Lung (tissue), 12 donors: Measurements from ENCODE around the gene A1CF. TPM values are rescaled to one million over a fixed set of nuclear protein-coding genes. Genes with fewer than 3 reads are reported as not detected.

Experiments
- ATAC-seq: fragments of 200-7000 bp; cut with Tn5 transposase; one replicate; pipeline ENCODE4 v1.9.1; 2020; ENCODE audit warnings: moderate number of reproducible peaks; ENCODE audit not compliant: insufficient read depth, low FRiP score
- DNase-seq, 3 donors: peaks; one replicate each; pipeline ENCODE4 v3.0.0-alpha.2; 2013 to 2017
- H3K27ac ChIP-seq, 2 donors: one replicate each; pipeline ENCODE4 v1.5.1; 2013; ENCODE audit warnings: mild to moderate bottlenecking in 2 of 2, moderate library complexity in 2 of 2, control low read depth in 1 of 2, inconsistent platforms in 1 of 2, low read depth in 1 of 2, low read length in 1 of 2
- H3K27me3 ChIP-seq, 3 donors: one replicate each; pipeline ENCODE4 v1.5.1; 2013; ENCODE audit warnings: low read length in 2 of 3; ENCODE audit not compliant: control insufficient read depth in 3 of 3, insufficient read depth in 3 of 3
- H3K36me3 ChIP-seq, 4 donors: one replicate each; pipeline ENCODE4 v1.5.1; 2013; ENCODE audit warnings: low read length in 4 of 4, mild to moderate bottlenecking in 1 of 4, moderate library complexity in 1 of 4; ENCODE audit not compliant: control insufficient read depth in 4 of 4, insufficient read depth in 4 of 4
- H3K4me1 ChIP-seq, 5 donors: one replicate each; pipeline ENCODE4 v1.5.1; 2013; ENCODE audit warnings: low read length in 5 of 5, mild to moderate bottlenecking in 2 of 5, moderate library complexity in 1 of 5; ENCODE audit not compliant: control insufficient read depth in 5 of 5, insufficient read depth in 5 of 5
- H3K4me3 ChIP-seq: one replicate; pipeline ENCODE4 v1.5.1; 2013; ENCODE audit warnings: mild to moderate bottlenecking, control low read depth, moderate library complexity
- H3K9ac ChIP-seq, 2 donors: one replicate each; pipeline ENCODE4 v1.5.1; 2013; ENCODE audit warnings: low read length in 2 of 2, control low read depth in 1 of 2; ENCODE audit not compliant: insufficient read depth in 1 of 2
- H3K9me3 ChIP-seq, 4 donors: one replicate each; pipeline ENCODE4 v1.5.1; 2013; ENCODE audit warnings: low read length in 3 of 4, mild to moderate bottlenecking in 1 of 4, moderate library complexity in 1 of 4; ENCODE audit not compliant: control insufficient read depth in 4 of 4, insufficient read depth in 3 of 4
- CTCF ChIP-seq: IDR thresholded peaks from 2 replicates; pipeline ENCODE4 v1.5.1; 2012; ENCODE audit warnings: mild to moderate bottlenecking; ENCODE audit errors: control extremely low read depth, extremely low read depth
- WGBS, 2 donors: extraction: QIAGEN DNeasy Blood & Tissue Kit; methylation state at CpG; one replicate each; pipeline ENCODE4 v1.1.7; 2013; 5-methylcytosine and 5-hydroxymethylcytosine counted together
- polyA plus RNA-seq, 2 donors: library from polyadenylated mRNA; stranded (reverse); fragments of 200-250 nt; gene quantifications; one replicate each; pipeline ENCODE4 v1.2.1, GENCODE V29; 2013
- total RNA-seq, 2 donors: library from RNA; depleted of rRNA in 1 of 2; stranded (reverse); fragments of >200 nt in 1 of 2; gene quantifications; one replicate each; pipeline ENCODE4 v1.2.1, GENCODE V29; 2014 to 2021
- donor health status: control.
- donor health status: control.
- donor health status: Bipolar disorder and iron deficiency.
- donor health status: healthy.
- donor health status: DM: yes; HTN: yes; CAD: no.

The A1CF gene
- total and polyA plus RNA-seq, 4 donors: under 0.01 to 0.25 (median 0.05) TPM

GRCh38 chr10:50851884-50852671, 33.3 kb downstream of the A1CF start:
- no peaks in the 10 kb centered on the region for H3K36me3 ChIP-seq
- 78 to 85% methylated on average over 6 of the region's 6 CpGs for WGBS, 2 donors
- DNase-seq: peak in 1 of 3 donors; percentile 11
- no peak overlapping the region for H3K27ac ChIP-seq
- no peaks in the 10 kb centered on the region for H3K27me3 ChIP-seq
- H3K4me1 ChIP-seq: no peaks in the 10 kb centered on the region
- no peak overlapping the region for H3K9ac ChIP-seq
- H3K9me3 ChIP-seq: no peaks in the 10 kb centered on the region
- no peak for TF ChIP-seq CTCF
- no peak for ATAC-seq
- H3K4me3 ChIP-seq: no peak overlapping the region

DNA sequence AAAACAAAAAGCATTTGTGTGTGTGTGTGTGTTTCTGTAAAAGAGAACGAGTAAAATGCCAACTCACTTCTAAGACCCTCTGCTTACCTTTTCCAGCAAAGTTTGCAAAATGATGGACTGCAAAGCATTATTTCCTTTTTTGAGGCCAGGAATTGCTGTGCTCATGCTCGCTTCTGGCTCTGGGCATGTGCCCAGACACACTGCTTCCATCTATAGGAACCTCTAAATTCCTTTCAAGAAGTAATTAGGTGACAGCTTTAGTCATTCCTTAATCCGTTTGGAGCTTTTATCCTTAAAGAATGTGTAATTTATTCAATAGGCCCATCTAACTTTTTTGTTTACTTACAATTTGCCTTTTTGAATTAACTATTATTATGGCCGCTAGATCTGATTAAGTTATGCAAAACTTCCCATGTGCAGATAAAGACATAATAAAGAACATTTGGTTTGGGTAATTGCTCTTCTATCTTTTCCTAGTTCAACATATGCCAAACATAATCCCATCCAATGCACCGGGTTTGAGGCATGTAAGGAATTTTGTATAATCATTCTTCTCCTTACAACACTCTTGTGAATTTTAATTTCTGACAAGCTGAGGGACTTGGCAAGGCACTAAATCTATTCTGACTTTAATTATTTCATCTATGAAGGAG, 34.7 kb downstream of the A1CF start:
- TF ChIP-seq CTCF: no peak
- H3K9ac ChIP-seq: no peak overlapping the region
- H3K4me3 ChIP-seq: no peak overlapping the region
- H3K9me3 ChIP-seq: no peaks in the 10 kb centered on the region
- no peaks in the 10 kb centered on the region for H3K36me3 ChIP-seq
- WGBS, 2 donors: 67 to 75% methylated on average over 5 of the region's 5 CpGs
- no peak for ATAC-seq
- H3K27me3 ChIP-seq: no peaks in the 10 kb centered on the region
- H3K4me1 ChIP-seq: no peaks in the 10 kb centered on the region
- DNase-seq: peak in 2 of 3 donors; percentile 6 to 16
- no peak overlapping the region for H3K27ac ChIP-seq

DNA sequence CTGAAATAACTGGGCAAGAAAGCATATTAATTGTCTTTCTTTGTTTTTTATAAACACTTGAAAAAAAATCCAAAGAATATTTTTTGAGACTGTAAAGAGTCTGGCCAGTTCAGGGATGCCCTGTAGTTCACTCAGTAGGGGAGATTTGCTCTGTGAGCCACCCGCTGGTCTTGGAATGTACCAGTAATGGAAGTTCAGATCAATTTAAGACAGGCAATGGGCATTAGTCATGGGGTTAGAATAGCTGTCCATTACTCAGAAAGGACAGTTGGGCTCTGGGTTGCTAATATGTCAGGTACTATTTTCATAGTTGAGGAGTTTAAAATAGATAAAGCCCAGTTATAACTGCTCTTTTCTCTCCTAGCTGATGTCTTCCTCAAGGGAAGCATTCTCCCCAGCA, 38.7 kb downstream of the A1CF start:
- no peak overlapping the region for H3K9ac ChIP-seq
- 76 to 97% methylated on average over 1 of the region's 1 CpG for WGBS, 2 donors
- H3K36me3 ChIP-seq: no peaks in the 10 kb centered on the region
- no peak overlapping the region for H3K27ac ChIP-seq
- H3K9me3 ChIP-seq: no peaks in the 10 kb centered on the region
- ATAC-seq (no peak), DNase-seq (no peak)
- H3K27me3 ChIP-seq: no peaks in the 10 kb centered on the region
- no peak for TF ChIP-seq CTCF
- no peak overlapping the region for H3K4me3 ChIP-seq
- H3K4me1 ChIP-seq: no peaks in the 10 kb centered on the region
